Gastroesophageal sphincter (tissue), 4 donors: ENCODE measurements around the gene SGTB. TPM values are rescaled to one million over a fixed set of nuclear protein-coding genes. Genes with fewer than 3 reads are reported as not detected.

Source experiments
- ATAC-seq: fragments of 150-250 bp; one replicate; pipeline ENCODE4 v1.9.1; 2016; ENCODE audit warnings: mild to moderate bottlenecking, moderate library complexity
- H3K27ac ChIP-seq, 4 donors: fragments of 200-600 bp; sonication (generic) in 3 of 4; 1 replicate in 3 of 4; 2 replicates in 1 of 4; pipeline ENCODE4 v1.5.1; 2016 to 2019
- H3K27me3 ChIP-seq: fragments of 200-600 bp; sonication (generic); one replicate; pipeline ENCODE4 v1.5.1; 2019
- H3K36me3 ChIP-seq, 2 donors: fragments of 200-600 bp; sonication (generic); one replicate each; pipeline ENCODE4 v1.5.1; 2019; ENCODE audit warnings: control low read depth in 1 of 2
- H3K4me1 ChIP-seq, 3 donors: fragments of 200-600 bp; sonication (generic); 1 replicate in 2 of 3; 2 replicates in 1 of 3; pipeline ENCODE4 v1.5.1; 2016 to 2019; ENCODE audit warnings: control low read depth in 2 of 3
- H3K4me3 ChIP-seq, 2 donors: fragments of 200-600 bp; sonication (generic); one replicate each; pipeline ENCODE4 v1.5.1; 2019; ENCODE audit warnings: mild to moderate bottlenecking in 1 of 2, moderate library complexity in 1 of 2
- H3K9me3 ChIP-seq, 3 donors: fragments of 200-600 bp; sonication (generic); one replicate each; pipeline ENCODE4 v1.5.1; 2017 to 2019; ENCODE audit warnings: control low read depth in 2 of 3
- EP300 ChIP-seq: sonication (generic); formaldehyde crosslinking; IDR thresholded peaks from one replicate; pipeline ENCODE4 v1.6.1; 2017; ENCODE audit warnings: antibody characterized with exemption, mild to moderate bottlenecking
- POLR2A ChIP-seq, 2 donors: fragments of 450-650 bp; IDR thresholded peaks; one replicate each; pipeline ENCODE4 v1.6.1; 2017; ENCODE audit warnings: antibody characterized with exemption in 2 of 2, mild to moderate bottlenecking in 2 of 2, moderate library complexity in 1 of 2
- POLR2AphosphoS5 ChIP-seq: sonication (generic); formaldehyde crosslinking; IDR thresholded peaks from one replicate; pipeline ENCODE4 v1.6.1; 2017; ENCODE audit warnings: antibody characterized with exemption
- WGBS, 2 donors: methylation state at CpG; one replicate each; pipeline ENCODE4 v1.1.5; 2018; ENCODE audit warnings: low coverage in 1 of 2; 5-methylcytosine and 5-hydroxymethylcytosine counted together
- total RNA-seq, 4 donors: library from RNA; depleted of rRNA; stranded (reverse); fragments of >200 nt; gene quantifications; one replicate each; pipeline ENCODE4 v1.1.0, GENCODE V29; 2016
- TF ChIP-seq, protein P1 (sequence below), 4 experiments: fragments of 200-600 bp in 2 of 4; fragments of 450-650 bp in 2 of 4; sonication (generic) in 1 of 4; IDR thresholded peaks; one replicate each; pipeline ENCODE4 v1.5.1; 2017 to 2019; ENCODE audit warnings: antibody characterized with exemption in 4 of 4, mild to moderate bottlenecking in 2 of 4, moderate library complexity in 2 of 4

The SGTB gene
- total RNA-seq, 4 donors from 2014 or later, result 12.1 to 15.2 (median 14.3) TPM

DNA sequence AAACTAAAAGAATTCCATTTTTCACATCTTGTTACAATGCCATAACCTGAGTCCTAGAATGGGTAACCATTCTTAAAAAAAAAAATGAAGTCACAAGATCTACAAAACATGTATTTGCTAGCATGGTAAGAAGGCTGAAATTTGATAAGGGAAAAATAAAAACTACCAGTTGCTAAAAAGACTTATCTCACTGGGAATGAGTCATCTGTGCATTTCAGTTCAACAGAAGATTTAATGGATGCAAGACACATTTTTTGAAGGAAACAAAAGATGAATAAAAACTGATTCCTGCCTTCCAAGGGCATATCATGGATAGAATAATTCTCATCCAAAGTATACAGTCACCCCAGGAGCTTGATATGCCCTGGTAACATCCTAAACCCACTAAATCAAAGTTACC is 47.2 kb downstream of the SGTB start:
- no peaks in the 10 kb centered on the region for H3K27me3 ChIP-seq
- TF ChIP-seq EP300, result no peak
- TF ChIP-seq, protein P1, sequence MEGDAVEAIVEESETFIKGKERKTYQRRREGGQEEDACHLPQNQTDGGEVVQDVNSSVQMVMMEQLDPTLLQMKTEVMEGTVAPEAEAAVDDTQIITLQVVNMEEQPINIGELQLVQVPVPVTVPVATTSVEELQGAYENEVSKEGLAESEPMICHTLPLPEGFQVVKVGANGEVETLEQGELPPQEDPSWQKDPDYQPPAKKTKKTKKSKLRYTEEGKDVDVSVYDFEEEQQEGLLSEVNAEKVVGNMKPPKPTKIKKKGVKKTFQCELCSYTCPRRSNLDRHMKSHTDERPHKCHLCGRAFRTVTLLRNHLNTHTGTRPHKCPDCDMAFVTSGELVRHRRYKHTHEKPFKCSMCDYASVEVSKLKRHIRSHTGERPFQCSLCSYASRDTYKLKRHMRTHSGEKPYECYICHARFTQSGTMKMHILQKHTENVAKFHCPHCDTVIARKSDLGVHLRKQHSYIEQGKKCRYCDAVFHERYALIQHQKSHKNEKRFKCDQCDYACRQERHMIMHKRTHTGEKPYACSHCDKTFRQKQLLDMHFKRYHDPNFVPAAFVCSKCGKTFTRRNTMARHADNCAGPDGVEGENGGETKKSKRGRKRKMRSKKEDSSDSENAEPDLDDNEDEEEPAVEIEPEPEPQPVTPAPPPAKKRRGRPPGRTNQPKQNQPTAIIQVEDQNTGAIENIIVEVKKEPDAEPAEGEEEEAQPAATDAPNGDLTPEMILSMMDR (IDR thresholded peaks at IDR 0.05), result no peak
- no peak for TF ChIP-seq POLR2A (IDR thresholded peaks at IDR 0.05)
- TF ChIP-seq POLR2AphosphoS5, result no peak
- H3K27ac ChIP-seq, result no peak overlapping the region
- no peak for ATAC-seq
- H3K9me3 ChIP-seq, result no peaks in the 10 kb centered on the region
- no peak overlapping the region for H3K4me3 ChIP-seq
- no peaks in the 10 kb centered on the region for H3K4me1 ChIP-seq
- peaks cover 0 to 48% of the 10 kb centered on the region in 2 donors for H3K36me3 ChIP-seq

- Histone ChIP-seq H3K27ac (no peak overlapping the region), H3K4me1 (no peaks in the 10 kb centered on the region), H3K27me3 (no peaks in the 10 kb centered on the region), H3K4me3 (no peak overlapping the region), H3K36me3 (peaks cover 0 to 55% of the 10 kb centered on the region in 2 donors), H3K9me3 (no peaks in the 10 kb centered on the region)
- 58 to 88% methylated on average over 1 of the region's 1 CpG for WGBS, 2 donors
- no peak for TF ChIP-seq EP300
- no peak for TF ChIP-seq POLR2AphosphoS5
- no peak for TF ChIP-seq POLR2A (IDR thresholded peaks at IDR 0.05)
- TF ChIP-seq, protein P1 (IDR thresholded peaks at IDR 0.05), result no peak
- no peak for ATAC-seq
These were observed 49.1 kb downstream of the SGTB start for GRCh38 chr5:65672796-65673195.

GRCh38 chr5:65668696-65669095 is 53.2 kb downstream of the SGTB start:
- WGBS, 2 donors, result 80 to 82% methylated on average over 2 to 6 of the region's 7 CpGs
- TF ChIP-seq POLR2AphosphoS5, result no peak
- TF ChIP-seq POLR2A (IDR thresholded peaks at IDR 0.05), result no peak
- TF ChIP-seq, protein P1 (IDR thresholded peaks at IDR 0.05), result no peak
- TF ChIP-seq EP300, result no peak
- no peaks in the 10 kb centered on the region for H3K4me1 ChIP-seq
- no peak overlapping the region for H3K4me3 ChIP-seq
- peaks cover 0 to 78% of the 10 kb centered on the region in 2 donors for H3K36me3 ChIP-seq
- H3K9me3 ChIP-seq, result no peaks in the 10 kb centered on the region
- ATAC-seq, result no peak
- no peak overlapping the region for H3K27ac ChIP-seq
- H3K27me3 ChIP-seq, result no peaks in the 10 kb centered on the region

DNA sequence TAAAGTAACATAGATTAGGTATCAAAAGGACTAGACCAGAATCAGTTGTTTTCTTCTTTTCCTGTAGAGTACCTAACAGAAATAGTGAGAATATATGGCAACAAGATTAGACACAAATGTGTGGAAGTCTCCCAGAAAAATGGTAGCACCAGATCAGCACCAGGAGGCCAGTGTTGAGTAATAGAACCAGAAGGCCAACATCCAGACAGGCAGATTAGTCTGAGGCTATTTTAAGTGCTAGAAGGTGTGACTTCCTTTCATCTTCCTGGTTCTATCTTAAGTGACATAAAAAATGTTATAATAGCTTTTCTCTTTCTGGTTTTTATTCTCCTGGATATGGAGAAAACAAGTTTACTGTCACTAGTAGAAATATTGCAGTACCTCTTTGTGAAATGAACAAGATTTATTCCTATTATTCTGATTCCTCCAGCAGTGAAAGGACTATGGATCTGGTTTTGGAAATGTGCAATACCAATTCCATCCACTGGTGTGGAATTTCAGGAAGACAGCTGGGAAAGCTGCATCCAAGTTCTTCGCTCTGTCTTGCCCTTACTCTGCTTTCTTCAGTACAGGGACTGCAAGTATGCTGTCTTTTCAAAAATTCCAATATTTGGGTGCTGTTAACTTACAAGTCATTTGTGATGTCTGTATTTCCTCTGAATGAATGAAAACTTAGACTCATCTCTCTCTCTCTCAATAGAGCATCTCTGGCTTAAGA is 57.9 kb downstream of the SGTB start:
- TF ChIP-seq, protein P1 (IDR thresholded peaks at IDR 0.05), result peak; percentile 6 to 37 (median 18)
- TF ChIP-seq EP300 (no peak), POLR2A (IDR thresholded peaks at IDR 0.05) (no peak), POLR2AphosphoS5 (no peak)
- no peak overlapping the region for H3K4me3 ChIP-seq
- 83 to 89% methylated on average over 1 of the region's 1 CpG for WGBS, 2 donors
- ATAC-seq, result no peak
- no peak overlapping the region for H3K27ac ChIP-seq
- no peaks in the 10 kb centered on the region for H3K4me1 ChIP-seq
- no peaks in the 10 kb centered on the region for H3K9me3 ChIP-seq
- H3K27me3 ChIP-seq, result no peaks in the 10 kb centered on the region
- H3K36me3 ChIP-seq, result peaks cover 0 to 79% of the 10 kb centered on the region in 2 donors

GRCh38 chr5:65654713-65655112 is 67.2 kb downstream of the SGTB start:
- Histone ChIP-seq H3K27ac (no peak overlapping the region), H3K4me1 (no peaks in the 10 kb centered on the region), H3K4me3 (no peak overlapping the region), H3K9me3 (no peaks in the 10 kb centered on the region), H3K27me3 (no peaks in the 10 kb centered on the region), H3K36me3 (peaks cover 0 to 51% of the 10 kb centered on the region in 2 donors)
- TF ChIP-seq POLR2A (IDR thresholded peaks at IDR 0.05) (no peak), POLR2AphosphoS5 (no peak), EP300 (no peak)
- WGBS, 2 donors, result 83 to 91% methylated on average over 2 of the region's 2 CpGs
- no peak for ATAC-seq
